SK-N-MC (cell line): ENCODE data around the gene CCDC116.

Experiments
- EZH2 ChIP-seq: fragments of 200-600 bp; sonication (generic); IDR thresholded peaks from one replicate; pipeline ENCODE4 v1.6.1; 2017; ENCODE audit warnings: antibody characterized with exemption
- POLR2AphosphoS5 ChIP-seq: IDR thresholded peaks from 2 replicates; pipeline ENCODE4 v1.6.1; 2012; ENCODE audit warnings: mild to moderate bottlenecking, low read depth, low read length, borderline replicate concordance

DNA sequence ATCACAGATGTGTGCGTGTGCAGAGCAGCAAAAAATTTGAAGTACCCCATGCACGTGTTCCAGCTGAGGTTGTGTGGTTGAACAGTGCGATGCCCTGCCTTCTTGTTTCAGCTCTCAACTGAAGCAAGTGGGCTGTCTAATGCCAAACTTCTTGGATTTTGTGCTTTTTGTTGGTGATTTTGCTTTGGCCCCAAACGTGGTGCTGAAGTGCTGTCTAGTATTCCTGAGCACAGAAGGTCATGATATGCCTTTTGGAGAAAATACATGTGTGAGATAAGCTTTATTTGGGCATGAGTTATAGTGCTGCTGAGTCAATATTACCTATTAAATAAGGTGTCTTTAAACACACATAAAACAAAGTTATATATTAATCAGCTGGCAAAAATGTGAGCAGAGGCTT, 16.8 kb upstream of the CCDC116 start:
- TF ChIP-seq POLR2AphosphoS5 (no peak), EZH2 (no peak)
